Omental fat pad (tissue), 4 donors: ENCODE measurements around the gene UBAP2. TPM values are rescaled to one million over a fixed set of nuclear protein-coding genes. Genes with fewer than 3 reads are reported as not detected.
"Not testable (repeated sequence)": the region's sequence is repeated elsewhere in the genome, so short reads cannot be mapped to it uniquely, and the experiment has no call there.

Experiments
- ATAC-seq: fragments of 150-250 bp; one replicate; pipeline ENCODE4 v1.9.1; 2016; ENCODE audit warnings: mild to moderate bottlenecking, moderate library complexity; ENCODE audit not compliant: low FRiP score
- DNase-seq: peaks from one replicate; pipeline ENCODE4 v3.0.0-alpha.2; 2019; ENCODE audit warnings: low spot score
- CTCF ChIP-seq, 3 donors: fragments of 450-650 bp; IDR thresholded peaks; one replicate each; pipeline ENCODE4 v1.5.1; 2016 to 2017; ENCODE audit warnings: antibody characterized with exemption in 3 of 3, mild to moderate bottlenecking in 3 of 3, moderate library complexity in 2 of 3
- total RNA-seq, 4 donors: library from RNA; depleted of rRNA; stranded (reverse); fragments of >200 nt; gene quantifications; one replicate each; pipeline ENCODE4 v1.1.0, GENCODE V29; 2016

UBAP2 gene
- total RNA-seq, 4 donors from 2014 or later, result 16.1 to 27.6 (median 20.9) TPM

- TF ChIP-seq CTCF (IDR thresholded peaks at IDR 0.05), result no peak
Measured at GRCh38 chr9:33976414-33976813, 72.3 kb downstream of the UBAP2 start.

DNA sequence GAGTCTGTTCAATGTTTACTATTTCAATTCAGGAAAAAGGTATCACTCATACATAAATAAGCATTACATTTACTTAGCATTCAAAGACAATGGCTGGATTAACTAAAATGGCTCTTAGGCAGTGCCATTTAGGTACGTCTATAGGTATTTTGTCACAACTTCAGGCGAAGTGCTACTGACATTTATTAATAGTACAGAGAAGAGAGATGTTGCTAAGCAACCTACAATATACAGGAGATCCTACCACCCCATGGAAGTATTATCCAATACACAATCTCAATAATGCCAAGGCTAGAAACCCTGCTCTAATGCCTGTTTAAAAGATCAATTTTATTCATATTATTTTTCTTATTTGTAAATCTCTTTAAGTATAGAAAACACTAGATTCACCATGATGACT, 76.0 kb downstream of the UBAP2 start:
- TF ChIP-seq CTCF (IDR thresholded peaks at IDR 0.05), result no peak
- no peak for DNase-seq
- ATAC-seq, result no peak

More at GRCh38 chr9:33976414-33976813, 72.3 kb downstream of the UBAP2 start:
- DNase-seq (no peak), ATAC-seq (no peak)

DNA sequence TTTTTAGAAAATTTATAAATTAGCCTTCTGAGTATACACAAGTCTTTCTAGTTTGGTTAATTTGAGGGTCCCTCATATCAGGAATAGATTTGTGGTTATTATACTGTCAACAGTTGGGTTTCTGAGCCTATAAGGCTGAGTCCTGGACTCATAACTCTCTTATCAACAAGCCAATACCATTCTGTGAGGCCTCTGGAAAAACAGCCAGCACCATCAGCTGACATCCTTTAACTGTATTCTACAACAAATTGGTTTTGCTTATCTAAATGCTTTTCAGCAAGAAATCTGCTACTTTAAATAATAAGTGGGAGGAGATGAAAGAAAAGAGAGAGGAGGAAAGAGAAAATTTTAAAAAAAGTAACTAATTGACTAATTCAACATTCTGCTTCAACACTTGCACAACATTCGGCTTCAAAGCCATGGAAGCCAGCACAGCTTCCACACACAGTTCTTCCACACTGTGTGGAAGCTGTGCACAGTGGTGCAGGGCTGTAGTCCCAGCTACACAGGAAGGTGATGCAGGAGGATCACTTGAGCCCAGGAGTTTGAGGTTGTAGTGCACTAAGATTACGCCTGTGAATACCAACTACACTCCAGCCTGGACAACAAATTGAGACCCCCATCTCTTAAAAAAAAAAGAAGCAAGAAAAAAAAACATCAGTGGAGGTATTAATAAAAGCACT, 84.5 kb downstream of the UBAP2 start:
- ATAC-seq (no peak), DNase-seq (no peak)
- no peak for TF ChIP-seq CTCF (IDR thresholded peaks at IDR 0.05)

DNA sequence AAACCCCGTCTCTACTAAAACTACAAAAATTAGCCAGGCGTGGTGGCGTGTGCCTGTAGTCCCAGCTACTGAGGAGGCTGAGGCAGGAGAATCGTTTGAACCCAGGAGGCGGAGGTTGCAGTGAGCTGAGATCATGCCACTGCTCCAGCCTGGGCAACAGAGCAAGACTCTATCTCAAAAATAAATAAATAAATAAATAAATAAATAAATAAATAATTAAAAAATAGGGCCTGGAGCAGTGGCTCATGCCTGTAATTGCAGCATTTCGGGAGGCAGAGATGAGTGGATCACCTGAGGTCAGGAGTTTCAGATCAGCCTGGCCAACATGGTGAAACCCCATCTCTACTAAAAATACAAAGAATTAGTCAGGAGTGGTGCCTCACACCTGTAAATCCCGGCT, 86.2 kb downstream of the UBAP2 start:
- not testable (repeated sequence) for DNase-seq, ATAC-seq

GRCh38 chr9:33959725-33960124, 89.0 kb downstream of the UBAP2 start:
- no peak for DNase-seq
- no peak for ATAC-seq
- no peak for TF ChIP-seq CTCF (IDR thresholded peaks at IDR 0.05)

DNA sequence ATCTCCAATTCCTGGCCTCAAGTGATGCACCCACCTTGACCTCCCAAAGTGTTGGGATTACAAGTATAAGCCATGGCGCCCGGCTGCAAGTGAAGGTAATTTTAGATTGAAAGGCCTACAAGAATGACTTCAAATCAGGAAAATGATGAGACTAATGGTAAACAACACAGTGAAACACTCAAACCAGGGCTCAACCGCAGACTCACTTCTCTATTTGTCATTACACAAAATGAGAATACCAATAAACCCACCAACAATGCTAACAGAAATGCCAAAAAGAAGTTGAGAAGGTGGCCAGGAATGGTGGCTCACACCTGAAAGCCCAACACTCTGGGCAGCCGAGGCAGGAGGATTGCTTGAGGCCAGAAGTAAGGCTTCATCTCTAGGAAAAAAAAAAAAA, 92.1 kb downstream of the UBAP2 start:
- ATAC-seq (no peak), DNase-seq (no peak)
- no peak for TF ChIP-seq CTCF (IDR thresholded peaks at IDR 0.05)

GRCh38 chr9:33952066-33952465, 96.6 kb downstream of the UBAP2 start:
- no peak for ATAC-seq
- TF ChIP-seq CTCF (IDR thresholded peaks at IDR 0.05), result no peak
- DNase-seq, result no peak
